HEK293T (cell line): Measurements from ENCODE around the gene SLC2A6.

Experiments used
- NFRKB ChIP-seq: fragments of 450-650 bp; IDR thresholded peaks from 2 replicates; pipeline ENCODE4 v1.6.1; 2016; ENCODE audit warnings: mild to moderate bottlenecking, moderate library complexity
- SP1 ChIP-seq: fragments of 450-650 bp; IDR thresholded peaks from 2 replicates; pipeline ENCODE4 v1.6.1; 2017

DNA sequence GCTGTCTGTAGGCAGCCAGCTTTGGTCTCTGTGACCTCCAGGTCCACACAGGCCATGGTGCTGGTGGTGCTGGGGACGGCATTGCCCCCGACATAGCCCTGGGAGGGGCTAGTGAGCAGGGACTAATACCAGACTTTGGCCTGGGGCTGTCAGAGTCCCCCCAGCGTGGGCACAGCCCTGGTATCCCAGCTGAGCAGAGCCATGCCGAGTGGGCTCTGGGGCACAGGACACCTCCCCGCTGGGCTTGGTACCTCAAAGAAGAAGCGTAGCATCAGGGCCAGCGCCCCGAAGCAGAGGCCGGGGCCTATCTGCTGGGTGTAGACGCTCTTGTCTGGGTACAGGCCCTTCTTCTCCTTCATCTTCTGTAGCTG, 36.3 kb upstream of the SLC2A6 start:
- TF ChIP-seq SP1 = no peak
- no peak for TF ChIP-seq NFRKB
